HS-5 (cell line): Measurements from ENCODE around the gene POLR3E.
"Not testable (repeated sequence)": the region's sequence is repeated elsewhere in the genome, so short reads cannot be mapped to it uniquely, and the experiment has no call there.

Source experiments
- DNase-seq: peaks from one replicate; pipeline ENCODE4 v3.0.0-alpha.2; 2012; ENCODE audit warnings: low read depth

POLR3E gene

DNA sequence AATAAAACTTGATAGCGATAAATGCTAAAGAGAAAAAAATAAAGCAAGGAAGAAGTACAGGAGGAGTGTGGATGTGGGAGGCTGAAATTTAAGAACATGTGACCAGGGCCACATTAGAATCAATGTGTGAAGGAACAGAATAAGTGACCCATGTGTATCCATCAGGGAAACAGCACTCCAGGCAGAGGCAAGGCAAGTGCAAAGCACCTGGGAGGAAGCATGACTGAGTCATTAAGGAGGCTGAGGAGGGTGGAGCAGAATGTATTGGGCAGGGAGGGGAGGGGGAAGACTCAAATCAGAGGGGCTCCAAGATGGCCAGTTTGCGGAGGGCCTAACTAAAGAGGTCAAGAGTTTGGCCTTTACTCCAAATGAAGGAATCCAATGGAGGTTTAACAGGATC, 69.2 kb downstream of the POLR3E start:
- no peak for DNase-seq

DNA sequence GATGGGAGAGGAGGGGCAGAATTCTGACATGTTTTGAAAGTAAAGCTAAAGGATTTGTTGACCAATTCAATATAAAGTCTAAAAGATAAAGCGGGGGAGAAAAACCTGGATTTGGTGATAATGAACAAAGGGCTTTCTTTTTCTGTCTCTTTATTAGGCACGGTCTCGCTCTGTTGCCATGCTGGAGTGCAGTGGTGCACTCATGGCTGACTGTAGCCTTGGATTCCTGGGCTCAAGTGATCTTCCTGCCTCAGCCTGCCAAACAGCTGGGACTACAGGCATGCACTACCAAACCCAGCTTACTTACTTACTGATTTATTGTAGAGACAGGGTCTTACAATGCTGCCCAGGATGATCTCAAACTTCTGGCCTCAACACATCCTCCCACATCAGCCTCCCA, 69.7 kb downstream of the POLR3E start:
- no peak for DNase-seq

DNA sequence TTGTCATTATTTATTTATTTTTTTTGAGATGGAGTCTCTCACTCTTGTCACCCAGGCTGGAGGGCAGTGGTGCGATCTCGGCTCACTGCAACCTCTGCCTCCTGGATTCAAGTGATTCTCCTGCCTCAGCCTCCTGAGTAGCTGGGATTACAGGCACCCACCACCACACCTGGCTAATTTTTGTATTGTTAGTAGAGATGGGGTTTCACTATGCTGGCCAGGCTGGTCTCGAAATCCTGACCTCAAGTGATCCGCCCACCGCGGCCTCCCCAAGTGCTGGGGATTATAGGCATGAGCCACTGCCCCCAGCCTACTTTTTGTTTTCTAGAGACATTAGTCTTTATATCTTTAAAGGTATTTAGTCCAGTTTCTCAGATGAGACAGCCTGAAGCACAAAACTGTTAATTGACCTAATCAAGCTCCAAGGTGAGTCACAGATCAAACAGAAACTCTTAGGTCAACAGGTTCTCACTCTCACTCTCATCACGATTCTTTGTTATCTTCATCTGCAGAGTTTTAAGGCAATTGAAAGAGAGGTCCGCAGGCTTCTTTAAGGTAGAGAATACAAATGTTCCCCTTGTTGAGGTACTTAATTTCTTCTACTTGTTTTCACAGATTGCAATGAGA, 71.1 kb downstream of the POLR3E start:
- DNase-seq: not testable (repeated sequence)

DNA sequence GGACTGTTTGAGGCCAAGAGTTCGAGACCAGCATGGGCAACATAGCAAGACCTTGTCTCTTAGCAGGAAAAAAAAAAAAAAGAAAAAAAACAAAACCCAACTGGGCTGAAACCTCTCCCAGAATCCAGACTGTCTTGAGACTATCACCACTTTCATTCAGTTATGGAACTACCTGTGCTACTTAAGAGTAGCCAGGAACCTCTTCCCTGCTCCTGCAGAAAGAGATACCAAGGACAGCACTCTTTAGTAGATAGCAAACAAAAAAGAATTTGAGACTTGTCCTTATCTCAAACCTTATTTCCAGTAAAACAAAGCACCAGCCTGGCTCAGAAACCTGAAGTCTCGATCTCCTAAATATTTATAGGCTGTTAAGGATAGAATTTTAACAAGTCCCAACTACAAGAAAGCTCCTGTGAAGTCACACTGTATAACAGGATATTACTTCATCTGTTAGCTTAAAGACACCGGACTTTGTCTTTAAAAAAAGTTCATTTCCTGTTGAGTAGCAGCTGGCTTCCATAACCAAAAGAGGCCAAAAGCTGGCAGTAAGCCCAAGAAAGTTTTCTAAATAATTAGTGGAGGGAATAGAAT, 72.1 kb downstream of the POLR3E start:
- no peak for DNase-seq

DNA sequence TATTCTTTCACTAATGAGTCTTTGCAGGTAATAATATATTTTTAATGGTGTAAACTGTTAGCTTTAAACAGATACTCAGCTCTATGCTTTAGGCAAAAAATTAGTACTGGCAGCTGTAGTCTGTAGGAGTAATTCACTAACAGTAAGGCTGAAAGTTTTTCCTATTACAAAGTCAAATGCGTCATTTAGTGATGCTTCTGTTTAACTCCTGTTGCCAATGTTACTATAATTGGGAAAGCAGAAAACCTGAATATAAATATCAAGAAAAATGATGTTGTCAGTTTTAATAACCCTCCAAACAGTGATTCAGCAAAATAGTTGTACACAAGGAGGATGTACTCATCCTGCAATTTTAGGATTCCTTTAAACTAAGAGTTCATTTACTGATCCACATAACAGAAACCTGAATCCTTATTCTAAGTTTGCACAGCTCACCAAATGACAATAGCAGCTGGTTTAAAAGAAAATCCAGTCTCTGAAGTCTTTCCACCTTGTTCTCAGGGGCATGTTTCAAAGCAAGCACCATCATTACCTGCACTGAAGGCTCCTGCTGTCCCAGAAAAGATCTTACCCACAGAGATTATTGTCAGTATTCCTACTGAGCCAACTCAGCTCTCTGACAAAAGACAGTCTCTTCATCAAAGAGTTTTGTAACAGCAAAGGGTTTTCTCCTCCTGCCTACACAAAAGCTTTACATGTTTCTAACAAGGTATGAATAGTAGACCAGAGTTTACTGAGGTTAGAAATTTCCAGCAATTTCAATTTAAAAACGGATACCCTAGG, 73.0 kb downstream of the POLR3E start:
- no peak for DNase-seq

DNA sequence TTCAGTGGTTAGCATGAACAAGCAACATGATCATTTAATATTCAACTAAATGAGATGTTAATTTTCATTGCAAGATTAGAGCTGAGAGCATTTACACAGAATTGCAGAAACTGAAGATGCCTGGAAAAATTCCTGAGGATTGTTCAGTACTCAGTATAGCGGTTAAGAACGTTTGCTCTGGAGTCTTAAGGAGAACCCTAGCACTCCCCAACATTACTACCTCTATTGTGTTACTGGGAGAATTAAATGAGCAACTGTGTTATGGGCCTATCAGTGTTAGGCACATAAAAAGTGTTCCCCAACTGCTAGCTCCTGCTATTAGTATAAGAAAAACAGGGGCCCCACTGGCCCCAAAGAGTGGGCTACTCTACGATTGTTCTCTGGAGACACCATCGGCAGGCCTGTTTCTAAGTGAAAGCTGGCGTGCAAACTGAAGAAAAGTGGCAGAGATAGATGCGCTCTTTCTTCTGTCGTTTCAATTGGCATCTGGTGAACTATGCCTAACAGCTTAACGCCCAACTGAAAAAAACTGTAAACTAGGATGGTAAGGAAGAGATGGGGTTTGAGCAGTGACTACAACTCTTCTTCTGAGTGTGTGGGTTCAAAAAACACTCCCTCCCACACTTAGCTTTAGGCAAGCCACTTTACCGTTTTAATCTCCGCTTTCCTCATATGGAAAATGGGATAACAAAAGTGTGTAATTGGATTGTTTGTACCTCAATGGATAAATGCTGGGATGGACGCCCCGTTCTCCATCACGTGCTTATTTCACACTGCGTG, 75.9 kb downstream of the POLR3E start:
- DNase-seq: no peak

DNA sequence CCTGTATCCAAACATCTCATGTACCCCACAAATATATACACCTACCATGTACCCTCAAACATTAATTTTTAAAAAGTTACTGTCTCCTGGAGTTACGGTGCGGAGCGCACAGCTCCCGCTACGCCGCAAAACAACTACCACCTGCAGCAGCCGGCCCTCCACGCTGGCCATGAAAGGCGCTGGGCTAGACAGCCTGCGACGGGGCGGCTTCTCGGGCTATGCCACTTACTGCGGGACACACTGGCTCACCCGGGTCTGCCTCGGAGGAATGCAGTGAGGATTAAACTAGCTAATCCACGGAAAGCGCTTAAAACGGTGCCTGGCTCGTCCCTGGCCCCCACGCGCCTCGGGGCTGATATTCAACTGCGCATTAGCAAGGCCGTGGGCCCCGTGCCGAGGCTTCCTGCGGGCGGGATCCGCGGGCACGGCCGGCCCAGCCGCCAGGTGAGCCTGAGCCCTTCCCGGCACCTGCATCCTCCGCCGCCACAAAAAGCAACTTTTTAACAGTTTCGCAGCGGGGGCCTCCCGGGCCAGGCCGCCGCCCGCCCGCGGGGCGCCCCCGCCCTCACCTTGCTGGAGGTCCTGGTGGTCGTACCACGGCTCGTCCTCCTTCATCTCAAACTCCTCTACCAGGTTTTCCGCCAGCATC, 76.6 kb downstream of the POLR3E start:
- DNase-seq: no peak

DNA sequence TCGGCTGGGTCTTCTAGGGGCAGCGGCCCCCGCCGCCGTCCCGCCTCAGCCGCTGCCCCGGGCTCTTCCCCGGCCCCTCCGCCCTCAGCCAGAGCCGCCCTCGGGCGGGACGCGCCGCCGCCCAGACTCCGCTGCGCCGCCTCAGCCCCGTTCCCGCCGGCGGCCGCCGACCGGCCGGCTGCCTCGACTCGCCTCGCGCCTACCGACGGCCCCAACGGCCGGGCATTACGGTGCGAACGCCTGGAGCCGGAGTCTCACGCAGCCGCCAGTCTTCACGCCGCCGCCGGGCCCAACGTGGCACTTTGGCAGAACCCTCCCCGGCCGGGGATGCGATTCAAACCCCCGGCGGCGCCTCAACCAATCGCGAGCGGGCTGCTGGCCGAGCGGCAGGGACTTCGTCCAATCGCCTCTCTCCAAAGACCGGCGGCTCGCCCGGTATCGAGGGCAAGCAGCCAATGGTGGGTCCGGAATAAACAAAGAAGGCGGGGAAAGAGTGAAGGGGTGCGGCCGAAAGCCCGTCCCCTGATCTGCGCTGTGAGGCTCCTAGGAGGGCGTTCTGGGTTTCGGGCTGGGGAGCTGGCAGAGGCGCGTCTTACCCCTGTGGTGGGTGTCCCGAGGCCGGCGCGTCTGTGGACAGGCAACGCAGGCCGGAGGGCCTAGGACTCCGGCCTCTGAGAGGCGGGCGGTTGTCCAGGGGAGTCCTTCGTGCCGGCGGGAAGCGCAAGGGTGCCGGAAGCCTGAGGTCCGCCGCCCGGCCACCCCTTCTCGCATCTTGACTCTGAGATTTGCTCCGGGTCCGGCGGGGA, 77.3 kb downstream of the POLR3E start, which contains the start of gene CDR2:
Gene CDR2 (minus strand): TSS at position 309 of the 806 bp plus-strand sequence. CDS start 310 bp downstream, outside the sequence.
- DNase-seq: peak; percentile 87

DNA sequence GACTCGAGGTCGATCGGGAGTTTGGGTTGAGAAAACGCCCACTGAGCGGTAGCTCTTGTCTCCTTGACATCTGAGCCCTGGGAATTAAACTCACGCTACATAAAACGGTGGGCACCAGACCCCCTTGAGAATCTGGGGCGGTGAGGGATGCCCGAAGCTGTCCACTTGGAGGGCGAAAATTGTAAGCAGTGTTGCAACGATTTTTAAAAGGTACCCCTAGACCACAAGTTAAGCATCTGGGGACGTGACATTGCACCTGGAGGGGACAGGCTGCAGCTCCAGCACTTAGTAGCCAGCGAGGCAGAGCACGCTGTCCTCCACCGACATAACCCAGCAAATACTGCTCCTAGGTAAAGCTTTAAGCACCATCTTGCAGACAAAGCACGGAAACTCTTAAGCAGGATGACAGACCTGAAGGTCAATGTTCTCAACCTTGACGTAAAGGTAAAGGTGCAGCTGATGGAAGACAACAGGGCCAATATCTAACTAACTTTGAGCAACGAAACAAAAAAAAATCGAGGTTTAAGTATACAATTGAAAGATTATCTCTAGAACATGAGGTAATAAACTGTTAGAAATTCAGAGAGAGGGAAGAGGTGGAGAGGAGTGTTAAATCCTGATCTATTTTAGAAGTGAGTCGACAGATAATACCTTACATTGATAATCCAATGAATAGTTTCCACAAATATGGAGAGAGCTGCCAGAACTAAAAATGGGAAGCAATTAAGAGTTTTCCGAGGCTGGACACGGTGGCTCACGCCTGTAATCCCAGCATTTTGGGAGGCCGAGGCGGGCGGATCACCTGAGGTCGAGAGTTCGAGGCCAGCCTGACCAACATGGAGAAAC, 78.1 kb downstream of the POLR3E start:
- no peak for DNase-seq

DNA sequence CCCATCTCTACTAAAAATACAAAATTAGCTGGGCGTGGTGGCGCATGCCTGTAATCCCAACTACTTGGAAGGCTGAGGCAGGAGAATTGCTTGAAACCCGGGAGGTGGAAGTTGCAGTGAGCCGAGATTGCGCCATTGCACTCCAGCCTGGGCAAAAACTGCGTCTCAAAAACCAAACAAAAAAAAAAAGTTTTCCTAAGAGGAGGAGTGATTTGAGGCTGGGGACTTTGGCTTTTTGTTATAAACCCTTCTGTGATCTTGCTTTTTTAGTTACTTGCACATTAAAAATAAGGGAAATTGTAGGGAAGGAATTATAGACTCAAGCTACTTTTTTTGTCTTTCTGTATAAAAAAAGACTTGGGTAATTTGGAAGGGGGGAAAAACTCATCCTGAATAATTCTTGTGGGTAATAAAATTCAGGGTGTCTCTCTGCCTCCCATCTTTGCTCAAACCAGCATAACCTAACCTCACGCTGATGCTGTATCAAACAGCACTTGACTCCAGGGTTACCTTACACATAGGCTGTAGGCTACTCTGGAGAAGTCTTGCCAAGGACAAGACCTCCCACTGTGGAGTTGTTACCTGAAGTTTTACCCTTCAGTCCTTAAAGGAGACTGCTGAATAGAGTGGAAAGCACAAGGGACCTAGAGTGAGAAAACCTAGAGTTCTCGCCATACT, 78.9 kb downstream of the POLR3E start:
- DNase-seq: no peak

DNA sequence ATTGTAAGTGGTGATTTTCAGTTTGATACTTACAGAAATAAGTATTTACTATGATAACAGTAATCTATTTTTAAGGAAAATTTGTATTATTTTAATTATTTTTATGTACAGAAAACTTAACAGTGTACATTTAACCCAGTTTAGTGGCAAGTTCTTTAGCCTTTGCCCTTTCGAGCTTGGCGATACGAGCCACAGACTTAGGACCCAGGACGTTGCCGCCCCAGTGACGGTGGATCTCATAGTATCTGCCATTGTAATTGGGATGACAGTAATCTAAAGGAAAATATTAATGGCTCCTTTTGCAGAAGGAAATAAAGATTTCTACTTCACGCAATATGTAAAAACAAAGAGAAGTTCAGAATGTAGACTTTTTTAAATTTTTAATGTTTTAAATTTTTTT, 82.4 kb downstream of the POLR3E start:
- DNase-seq: no peak

DNA sequence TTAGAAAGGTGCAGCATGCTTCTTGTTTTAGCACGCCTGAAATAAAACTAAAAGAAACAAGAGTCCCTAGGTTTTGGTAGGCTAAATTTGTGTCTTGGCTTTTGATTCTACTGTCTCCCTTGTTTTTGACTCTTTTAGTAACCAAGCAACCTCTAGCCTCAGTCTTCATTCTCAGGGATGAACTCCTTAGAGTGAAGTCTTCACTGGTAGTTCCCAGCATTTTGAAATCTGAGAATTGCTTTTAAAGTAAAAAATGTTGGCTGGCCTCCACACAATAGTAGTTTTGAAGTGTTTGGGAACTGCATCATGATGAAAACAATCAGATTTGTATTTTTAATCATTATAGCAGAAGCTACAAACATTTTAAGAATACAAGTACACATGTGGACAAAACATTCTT, 83.3 kb downstream of the POLR3E start:
- no peak for DNase-seq

DNA sequence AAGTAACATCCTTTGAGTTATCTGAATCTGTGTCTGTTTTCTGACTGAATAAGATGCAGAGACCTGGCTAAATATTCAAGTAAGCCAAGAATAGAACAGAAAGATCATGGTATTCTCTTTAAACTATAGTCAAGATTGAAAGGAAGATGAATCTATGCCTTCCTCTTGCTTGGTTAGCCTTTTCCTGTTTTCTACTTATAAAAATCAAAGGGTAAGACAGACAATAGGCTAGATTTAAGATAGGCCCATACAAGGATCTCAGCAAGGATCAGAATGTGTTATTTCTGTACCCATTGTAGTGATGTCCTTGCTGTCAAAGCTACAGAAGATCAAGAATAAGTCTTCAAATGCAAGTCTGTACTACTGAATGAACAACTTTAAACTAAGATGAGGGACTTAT, 84.2 kb downstream of the POLR3E start:
- DNase-seq: no peak

DNA sequence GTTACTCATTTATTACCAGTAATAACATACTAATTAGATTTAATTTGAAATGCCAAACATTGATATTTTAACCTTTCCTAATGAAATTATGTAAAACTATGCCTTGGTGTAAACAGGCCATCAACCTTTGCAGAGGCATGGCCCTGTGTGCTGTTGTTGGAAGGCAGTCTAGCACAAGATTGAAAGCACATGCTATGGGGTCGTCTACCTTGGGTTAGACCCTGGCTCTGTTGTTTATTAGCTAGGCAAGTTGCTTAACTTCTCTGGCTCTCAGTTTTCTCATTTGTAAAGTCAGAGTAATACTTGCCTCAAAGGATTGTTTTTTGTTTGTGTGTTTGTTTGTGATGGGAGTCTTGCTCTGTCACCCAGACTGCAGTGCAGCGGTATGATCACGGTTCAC, 86.6 kb downstream of the POLR3E start:
- DNase-seq: no peak
